Measurements from ENCODE around the gene RNF135.

- TF ChIP-seq CTCF (IDR thresholded peaks at IDR 0.05) (no peak), EZH2 (IDR thresholded peaks at IDR 0.05) (no peak)
Observed at GRCh38 chr17:30996486-30996885, 25.6 kb downstream of the RNF135 start.

Data from neural progenitor cell (in vitro differentiated cells).